HG02943 (cell line): Measurements from ENCODE around the gene POLR3G.

Experiments used
- ATAC-seq: cut with Tn5 transposase; IDR thresholded peaks from one replicate; pipeline ENCODE4 v1.9.1; 2021; ENCODE audit warnings: mild to moderate bottlenecking, low read depth, moderate library complexity; ENCODE audit not compliant: unreplicated experiment

POLR3G gene

DNA sequence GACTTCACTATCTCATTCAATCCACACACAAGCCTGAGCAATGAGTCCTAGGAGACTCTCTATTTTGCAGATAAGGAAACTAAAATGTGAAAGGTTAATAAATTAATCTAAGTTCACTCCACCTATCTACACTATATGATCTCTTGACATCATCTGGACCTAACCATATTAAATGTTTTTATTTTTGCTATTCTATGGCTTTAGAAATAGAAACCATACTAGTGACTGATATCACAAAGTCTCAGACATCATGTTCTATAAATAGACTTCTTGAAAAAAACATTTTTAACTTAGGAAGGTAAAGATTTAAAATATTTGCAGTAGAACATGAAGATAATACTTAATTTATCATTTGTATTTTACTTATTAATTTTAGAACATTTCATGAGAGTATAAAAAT, 74.6 kb downstream of the POLR3G start:
- ATAC-seq, result no peak

DNA sequence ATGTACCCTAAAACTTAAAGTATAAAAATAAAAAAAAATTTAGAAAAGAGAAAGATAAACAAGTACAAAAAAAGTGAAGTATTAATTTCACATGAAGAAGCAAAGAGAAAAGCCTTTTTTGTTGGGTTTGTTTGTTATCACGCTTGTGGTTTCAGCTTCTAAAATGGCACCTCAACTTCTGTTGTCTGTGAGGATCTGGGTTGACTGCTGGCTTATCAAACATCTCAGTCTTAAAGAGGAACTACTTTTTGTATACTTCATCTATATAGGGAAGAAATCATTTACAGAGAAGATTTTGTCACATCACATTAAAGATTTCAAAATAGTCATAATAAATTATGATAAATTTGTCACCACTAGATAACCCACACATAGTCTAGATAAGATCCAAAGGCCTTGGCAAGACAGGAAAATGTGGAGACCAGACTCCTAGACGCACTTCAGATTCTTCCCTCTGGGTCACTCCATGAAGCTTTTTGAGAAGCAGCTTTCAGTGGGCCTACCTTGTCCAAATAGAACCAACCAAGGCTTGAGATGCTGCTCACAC, 75.1 kb downstream of the POLR3G start:
- no peak for ATAC-seq

DNA sequence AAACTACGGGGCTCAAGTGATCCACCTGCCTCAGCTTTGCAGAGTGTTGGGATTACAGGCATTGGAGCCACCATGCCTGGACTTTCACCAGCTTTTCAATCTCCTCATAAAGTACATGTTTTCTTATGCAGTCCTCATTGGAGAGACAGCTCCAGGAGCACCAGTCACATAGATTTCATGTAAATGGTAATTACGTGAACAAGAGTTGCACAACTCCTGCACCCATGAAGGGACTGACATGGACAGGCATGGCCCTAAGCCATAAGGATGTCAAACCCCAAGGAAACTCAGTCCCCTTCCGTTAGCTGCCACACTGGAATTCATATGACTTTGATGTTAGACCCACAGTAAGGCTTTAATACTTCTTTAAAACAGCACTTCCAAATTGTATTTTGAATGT, 76.3 kb downstream of the POLR3G start:
- no peak for ATAC-seq

DNA sequence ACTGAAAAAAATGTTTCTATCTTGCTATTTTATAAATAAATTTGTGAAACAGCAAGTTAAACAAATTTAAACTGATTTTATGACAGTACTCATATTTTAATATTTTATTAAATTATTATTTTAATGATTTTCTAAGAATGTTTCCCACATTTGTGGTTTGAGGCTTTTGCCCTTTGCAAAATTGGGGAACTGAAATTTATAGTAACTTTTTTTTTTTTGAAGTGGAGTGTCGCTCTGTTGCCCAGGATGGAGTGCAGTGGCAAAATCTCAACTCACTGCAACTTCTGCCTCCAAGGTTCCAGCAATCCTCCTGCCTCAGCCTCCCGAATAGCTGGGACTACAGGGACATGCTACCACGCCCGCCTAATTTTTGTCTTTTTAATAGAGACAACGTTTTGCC, 76.7 kb downstream of the POLR3G start:
- no peak for ATAC-seq

DNA sequence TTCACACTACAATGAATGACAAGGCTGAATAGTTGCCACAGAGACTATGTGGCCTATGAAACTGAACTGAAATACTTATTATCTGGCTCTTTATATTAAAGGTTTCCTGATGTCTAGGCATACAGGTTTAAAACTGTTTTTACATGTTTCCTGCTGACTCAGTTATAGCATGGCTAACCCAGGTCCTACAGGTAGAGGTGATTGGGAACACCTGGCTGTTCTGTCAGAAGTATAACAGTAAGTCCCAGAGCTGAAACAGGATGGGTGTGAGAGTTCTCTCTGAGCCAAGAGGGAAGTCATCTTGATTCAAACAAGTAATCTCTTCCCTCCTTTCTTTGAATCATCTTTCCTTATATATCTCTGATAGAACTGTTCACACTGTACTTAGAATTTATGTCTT, 79.0 kb downstream of the POLR3G start:
- no peak for ATAC-seq

DNA sequence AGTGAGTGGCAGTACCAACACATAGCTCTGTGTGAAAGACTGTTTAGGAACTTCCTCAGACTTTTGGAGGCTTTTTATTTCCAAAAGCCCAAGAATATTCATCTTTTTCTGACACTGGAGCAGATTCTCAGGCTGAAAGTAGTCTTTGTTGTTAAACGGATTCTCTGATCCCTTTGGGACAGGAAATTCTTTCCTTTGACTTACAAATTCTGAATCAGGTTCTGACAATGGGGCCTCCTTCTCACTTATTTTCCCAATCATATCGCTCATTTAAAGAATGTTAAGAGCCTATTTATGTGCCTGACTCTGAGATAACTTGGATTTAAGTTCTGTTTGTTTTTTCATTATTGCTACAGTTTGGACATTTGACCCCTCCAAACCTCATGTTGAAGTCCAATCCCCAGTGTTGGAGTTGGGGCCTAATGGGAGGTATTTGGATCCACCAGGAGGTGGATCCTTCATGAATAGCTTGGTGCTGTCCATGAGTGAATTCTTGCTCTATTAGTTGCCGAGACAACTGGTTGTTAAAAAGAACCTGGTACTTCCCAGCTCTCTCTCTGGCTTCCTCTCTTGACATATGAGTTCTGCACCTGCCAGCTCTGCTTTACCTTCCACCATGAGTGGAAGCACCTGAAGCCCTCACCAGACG, 79.8 kb downstream of the POLR3G start:
- no peak for ATAC-seq

DNA sequence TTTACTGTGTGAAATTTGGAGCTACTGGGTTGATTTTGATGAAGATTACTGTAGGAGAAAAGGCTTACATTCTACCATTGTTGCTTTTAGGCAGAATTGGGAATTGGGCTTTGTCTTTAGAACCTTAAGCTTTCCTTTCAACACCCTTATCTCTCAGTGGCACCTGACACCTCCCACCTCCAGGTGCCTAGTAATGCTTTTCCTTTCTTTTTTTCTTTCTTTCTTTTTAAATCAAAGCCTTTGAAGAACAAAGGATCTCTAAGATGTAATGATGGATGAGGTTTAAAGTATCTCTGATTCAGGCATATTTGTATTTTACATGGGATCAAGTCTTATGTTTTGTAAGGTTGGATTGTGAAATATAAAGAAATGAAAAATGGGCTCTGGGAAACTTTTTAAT, 81.0 kb downstream of the POLR3G start:
- no peak for ATAC-seq

DNA sequence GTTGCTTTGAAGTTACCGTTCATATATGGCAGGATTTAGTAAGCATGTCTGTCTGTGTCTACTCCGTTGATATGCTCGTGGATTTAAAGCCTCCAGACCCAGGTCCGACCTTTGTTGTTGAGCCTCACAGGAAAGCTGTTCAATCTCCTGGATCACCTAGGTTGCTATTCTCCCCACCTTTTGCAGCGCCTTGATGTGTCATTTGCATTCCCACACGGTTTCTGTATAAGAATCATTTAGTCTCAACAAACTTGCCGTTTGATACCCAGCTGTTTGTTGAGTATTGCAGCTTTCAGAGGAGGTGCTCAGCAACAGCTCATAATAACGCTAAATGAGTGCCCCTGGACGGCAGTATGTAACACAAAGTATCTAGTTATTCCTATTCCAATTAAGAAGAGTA, 82.7 kb downstream of the POLR3G start:
- ATAC-seq, result no peak

DNA sequence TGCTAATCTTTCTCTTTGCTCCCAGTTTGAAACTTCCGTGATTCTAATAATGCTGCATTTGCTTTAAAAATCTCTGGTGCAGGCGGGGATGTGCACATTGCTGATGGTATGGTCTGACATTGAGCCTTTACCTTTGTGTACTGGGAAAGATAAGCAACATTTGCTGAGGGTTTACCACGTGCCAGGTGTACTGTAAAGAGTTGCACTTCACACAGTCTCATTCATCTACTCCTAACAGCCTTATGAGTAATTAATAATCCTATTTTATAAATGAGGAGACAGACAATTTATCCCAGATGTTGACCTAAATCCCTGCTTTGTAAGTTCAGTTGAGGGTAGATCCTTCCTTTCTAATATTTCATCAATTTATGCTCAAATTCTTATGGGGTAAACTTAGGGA, 83.2 kb downstream of the POLR3G start:
- no peak for ATAC-seq

DNA sequence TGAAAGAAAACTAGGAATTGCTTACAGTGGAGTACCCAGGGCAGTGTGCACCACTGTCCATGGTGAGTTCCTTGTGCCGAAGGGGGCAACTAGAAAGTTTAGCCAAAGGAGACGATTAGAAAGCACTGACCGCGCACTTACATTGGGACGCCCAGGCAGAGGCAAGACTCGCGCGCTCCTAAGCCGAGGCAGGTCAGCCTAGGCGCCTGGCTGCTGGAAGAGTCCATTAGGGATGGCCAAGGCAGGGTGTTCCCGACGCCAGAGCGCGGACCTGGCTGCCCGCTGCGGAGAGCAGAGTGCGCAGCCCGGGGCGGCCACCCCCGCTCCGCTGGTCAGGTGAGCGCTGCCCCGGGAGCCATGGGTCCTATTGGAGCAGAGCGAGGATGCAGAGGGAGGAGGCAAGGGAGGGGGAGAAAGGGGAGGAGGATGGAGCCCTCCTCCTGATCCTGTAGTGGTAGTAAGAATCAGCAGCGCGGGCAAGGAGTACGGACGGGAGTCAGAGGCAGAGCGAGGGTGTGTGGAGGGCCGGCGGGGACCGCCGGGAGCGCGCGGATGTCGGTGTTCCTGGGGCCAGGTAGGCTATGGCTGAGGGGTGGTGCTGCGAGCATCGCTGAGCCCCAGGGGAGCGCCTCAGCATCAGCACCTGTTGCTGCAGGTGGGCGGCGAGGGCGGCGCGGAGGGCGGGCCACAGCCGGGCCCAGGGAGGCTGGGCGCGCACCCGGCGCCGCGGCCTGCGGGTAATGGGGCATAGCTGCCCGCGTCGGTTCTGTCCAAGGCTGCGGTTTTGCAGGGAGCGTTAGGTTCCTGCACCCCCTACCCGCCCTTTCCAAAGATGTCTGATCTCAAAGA, 83.9 kb downstream of the POLR3G start, which contains the start of gene ADGRV1:
TSS of gene ADGRV1 (plus strand) at position 454 of the 849 bp plus-strand sequence. CDS start at position 553, 99 bp downstream.
- no peak for ATAC-seq

DNA sequence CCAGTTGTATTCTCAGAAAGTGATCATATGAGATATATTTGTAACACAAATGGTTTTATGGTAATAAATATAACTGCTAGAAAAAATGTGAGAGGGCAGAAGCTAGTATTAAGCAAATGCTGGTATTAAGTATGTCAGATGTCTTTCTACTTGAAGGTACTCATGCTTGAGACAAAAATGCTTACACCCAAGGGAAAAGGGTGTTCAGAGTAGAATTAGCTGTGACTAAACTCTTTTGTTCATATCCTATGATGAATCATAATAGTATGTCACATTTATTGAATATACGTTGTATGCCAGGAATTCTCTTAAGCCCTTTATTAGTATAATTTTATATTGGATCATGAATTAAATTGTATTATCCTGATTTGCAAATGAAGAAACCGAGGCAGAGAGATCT, 86.1 kb downstream of the POLR3G start:
- no peak for ATAC-seq

DNA sequence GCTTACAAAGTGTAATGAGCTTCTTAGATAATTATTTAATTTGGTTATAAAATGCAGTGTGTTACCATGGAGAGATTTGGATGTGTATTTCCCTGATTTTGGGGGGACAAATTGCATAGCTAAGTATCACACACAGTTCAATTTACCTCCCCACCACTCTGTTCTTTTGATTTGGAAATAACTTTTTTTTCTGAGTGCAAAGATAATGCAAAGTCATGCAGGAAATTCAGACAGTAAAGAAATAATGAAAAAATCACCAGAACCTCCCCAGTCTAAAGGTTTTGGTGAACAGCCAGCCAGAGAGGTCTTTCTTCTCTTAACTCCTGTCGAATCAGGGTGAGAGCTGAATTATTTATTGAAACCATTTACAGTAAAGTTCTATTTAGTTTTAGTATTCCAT, 87.1 kb downstream of the POLR3G start:
- no peak for ATAC-seq

DNA sequence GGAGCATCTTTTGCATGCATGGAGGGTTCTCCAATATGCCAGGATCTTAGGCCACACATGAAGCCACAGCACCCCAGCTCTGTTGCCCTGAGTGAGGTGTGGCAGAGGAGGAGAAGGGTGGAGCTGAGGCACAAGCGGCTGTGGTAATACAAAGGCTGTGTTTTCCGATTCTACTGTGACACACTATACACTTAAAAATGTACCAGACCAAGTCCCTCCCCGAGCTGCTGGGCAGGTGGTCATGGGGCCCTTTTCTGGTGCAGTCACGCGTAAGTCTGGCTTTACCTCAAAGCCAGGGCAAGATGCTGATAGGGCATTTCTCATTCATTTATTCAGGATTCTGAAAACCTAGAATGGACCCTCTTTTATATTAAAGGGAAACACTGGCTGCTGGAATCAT, 87.7 kb downstream of the POLR3G start:
- no peak for ATAC-seq

DNA sequence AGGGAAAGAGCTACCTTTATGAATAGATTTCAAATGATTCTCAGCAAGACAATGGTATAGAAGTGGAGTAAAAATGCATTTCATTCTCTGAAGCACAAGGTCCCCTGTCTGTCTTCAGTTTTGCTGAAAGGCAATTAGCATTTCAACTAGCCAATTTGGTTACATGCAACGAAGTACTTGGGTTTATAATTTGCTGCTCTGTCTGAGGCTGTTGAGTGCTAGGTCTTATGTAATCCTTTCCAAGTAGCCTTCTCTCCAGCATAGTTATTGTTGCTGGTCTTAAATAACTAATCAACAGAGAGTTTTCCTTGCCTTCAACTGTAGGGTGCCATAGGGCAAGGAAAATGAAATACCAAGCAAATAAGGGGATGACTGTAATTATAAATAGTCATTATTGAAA, 88.4 kb downstream of the POLR3G start:
- ATAC-seq, result no peak
